ENCODE data around the gene UNC93A.

DNA sequence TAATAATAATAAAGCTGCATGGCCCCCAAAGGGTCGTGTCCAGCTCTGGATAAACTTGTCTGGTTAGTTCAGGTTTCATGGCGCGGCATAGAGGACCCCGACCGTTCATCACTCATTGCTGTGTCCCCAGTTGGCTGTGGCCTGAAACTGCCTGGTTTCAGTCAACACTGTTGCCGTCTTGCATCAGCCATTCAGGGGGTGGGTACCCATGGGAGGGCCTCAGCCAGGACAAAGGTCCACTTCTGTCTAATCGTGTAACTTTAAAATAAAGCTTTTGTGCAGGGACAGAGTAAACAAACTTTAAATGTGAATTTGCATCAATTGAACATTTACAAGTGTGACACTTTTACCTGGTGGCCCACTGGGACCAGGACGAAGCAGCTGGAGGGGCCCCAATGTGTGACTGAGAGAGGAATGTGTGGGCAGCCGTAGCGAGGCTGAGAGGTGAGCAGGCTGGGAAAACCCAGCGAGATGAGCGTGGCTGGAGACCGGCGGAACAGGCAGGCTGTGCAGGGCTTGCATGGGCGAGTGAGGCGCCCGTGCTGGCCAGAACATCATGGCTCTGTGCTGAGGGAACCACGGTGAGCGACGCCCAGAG, 22.3 kb upstream of the UNC93A start:
- TF ChIP-seq, protein P1, sequence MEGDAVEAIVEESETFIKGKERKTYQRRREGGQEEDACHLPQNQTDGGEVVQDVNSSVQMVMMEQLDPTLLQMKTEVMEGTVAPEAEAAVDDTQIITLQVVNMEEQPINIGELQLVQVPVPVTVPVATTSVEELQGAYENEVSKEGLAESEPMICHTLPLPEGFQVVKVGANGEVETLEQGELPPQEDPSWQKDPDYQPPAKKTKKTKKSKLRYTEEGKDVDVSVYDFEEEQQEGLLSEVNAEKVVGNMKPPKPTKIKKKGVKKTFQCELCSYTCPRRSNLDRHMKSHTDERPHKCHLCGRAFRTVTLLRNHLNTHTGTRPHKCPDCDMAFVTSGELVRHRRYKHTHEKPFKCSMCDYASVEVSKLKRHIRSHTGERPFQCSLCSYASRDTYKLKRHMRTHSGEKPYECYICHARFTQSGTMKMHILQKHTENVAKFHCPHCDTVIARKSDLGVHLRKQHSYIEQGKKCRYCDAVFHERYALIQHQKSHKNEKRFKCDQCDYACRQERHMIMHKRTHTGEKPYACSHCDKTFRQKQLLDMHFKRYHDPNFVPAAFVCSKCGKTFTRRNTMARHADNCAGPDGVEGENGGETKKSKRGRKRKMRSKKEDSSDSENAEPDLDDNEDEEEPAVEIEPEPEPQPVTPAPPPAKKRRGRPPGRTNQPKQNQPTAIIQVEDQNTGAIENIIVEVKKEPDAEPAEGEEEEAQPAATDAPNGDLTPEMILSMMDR (IDR thresholded peaks at IDR 0.05; ENCODE audit: insufficient read depth, low read length, poor library complexity, severe bottlenecking) = no peak
- TF ChIP-seq EZH2phosphoT487 (conservative IDR thresholded peaks at IDR 0.05; ENCODE audit: low read length) = no peak

All from SU-DHL-6 (cell line).